Tibial artery (tissue), 4 donors: ENCODE results near the gene RPRD1B.

ENCODE experiments used
- DNase-seq, 2 donors: peaks; one replicate each; pipeline ENCODE4 v3.0.0-alpha.2; 2019
- H3K27ac ChIP-seq, 2 donors: fragments of 200-600 bp; sonication (generic) in 1 of 2; 1 replicate in 1 of 2; 2 replicates in 1 of 2; pipeline ENCODE4 v1.5.1; 2018 to 2019; ENCODE audit warnings: mild to moderate bottlenecking in 1 of 2
- H3K27me3 ChIP-seq, 2 donors: fragments of 200-600 bp; sonication (generic) in 1 of 2; one replicate each; pipeline versions ENCODE4 v1.5.1 to v1.6.0; 2016 to 2019
- H3K36me3 ChIP-seq, 3 donors: fragments of 200-600 bp; sonication (generic) in 2 of 3; one replicate each; pipeline ENCODE4 v1.5.1; 2016 to 2019; ENCODE audit warnings: mild to moderate bottlenecking in 2 of 3
- H3K4me1 ChIP-seq, 4 donors: fragments of 200-600 bp; sonication (generic) in 2 of 4; 1 replicate in 3 of 4; 2 replicates in 1 of 4; pipeline ENCODE4 v1.5.1; 2016 to 2019
- H3K4me3 ChIP-seq, 2 donors: fragments of 200-600 bp; sonication (generic) in 1 of 2; 1 replicate in 1 of 2; 2 replicates in 1 of 2; pipeline ENCODE4 v1.5.1; 2018 to 2019; ENCODE audit warnings: mild to moderate bottlenecking in 2 of 2
- H3K9me3 ChIP-seq, 3 donors: fragments of 200-600 bp; sonication (generic) in 1 of 3; one replicate each; pipeline ENCODE4 v1.5.1; 2016 to 2019
- CTCF ChIP-seq, 2 experiments: fragments of 200-600 bp in 1 of 2; fragments of 450-650 bp in 1 of 2; IDR thresholded peaks; one replicate each; pipeline ENCODE4 v1.5.1; 2017 to 2019; ENCODE audit warnings: antibody characterized with exemption in 2 of 2, mild to moderate bottlenecking in 1 of 2, moderate library complexity in 1 of 2
- intact Hi-C: fragments of 100-400 bp; cut with DNase I; formaldehyde crosslinking; loops from one replicate; pipeline ENCODE4 v1.15.0; 2023; ENCODE audit warnings: low total_unique reads

Gene RPRD1B

GRCh38 chr20:38110525-38111178, 77.1 kb downstream of the RPRD1B start:
- DNase-seq, result no peak
- Histone ChIP-seq H3K4me3 (no peak overlapping the region), H3K27me3 (no peaks in the 10 kb centered on the region), H3K4me1 (peaks cover 0 to 57% (median 41%) of the 10 kb centered on the region in 4 donors), H3K27ac (peak overlapping the region; percentile 62 to 84), H3K9me3 (no peaks in the 10 kb centered on the region), H3K36me3 (no peaks in the 10 kb centered on the region)
- TF ChIP-seq CTCF (IDR thresholded peaks at IDR 0.05), result no peak
- intact Hi-C loops, result no loop called here

- intact Hi-C loops, result no loop called here
- DNase-seq, result no peak
- Histone ChIP-seq H3K4me1 (peaks cover 0 to 57% (median 41%) of the 10 kb centered on the region in 4 donors), H3K4me3 (no peak overlapping the region), H3K9me3 (no peaks in the 10 kb centered on the region), H3K36me3 (no peaks in the 10 kb centered on the region), H3K27me3 (no peaks in the 10 kb centered on the region), H3K27ac (peak overlapping the region; percentile 62 to 84)
- no peak for TF ChIP-seq CTCF (IDR thresholded peaks at IDR 0.05)
These were observed 78.1 kb downstream of the RPRD1B start for GRCh38 chr20:38111366-38112232.

GRCh38 chr20:38112261-38112929, 78.8 kb downstream of the RPRD1B start:
- H3K27me3 ChIP-seq, result no peaks in the 10 kb centered on the region
- intact Hi-C loops, result no loop called here
- H3K4me3 ChIP-seq, result no peak overlapping the region
- no peaks in the 10 kb centered on the region for H3K9me3 ChIP-seq
- peak overlapping the region; percentile 62 to 84 for H3K27ac ChIP-seq
- no peaks in the 10 kb centered on the region for H3K36me3 ChIP-seq
- H3K4me1 ChIP-seq, result peaks cover 0 to 57% (median 41%) of the 10 kb centered on the region in 4 donors
- no peak for TF ChIP-seq CTCF (IDR thresholded peaks at IDR 0.05)
- no peak for DNase-seq

- Histone ChIP-seq H3K36me3 (no peaks in the 10 kb centered on the region), H3K4me1 (peaks cover 0 to 55% (median 39%) of the 10 kb centered on the region in 4 donors), H3K27me3 (no peaks in the 10 kb centered on the region), H3K9me3 (no peaks in the 10 kb centered on the region), H3K27ac (peak overlapping the region; percentile 62 to 84), H3K4me3 (no peak overlapping the region)
- no peak for TF ChIP-seq CTCF (IDR thresholded peaks at IDR 0.05)
- intact Hi-C loops, result no loop called here
- no peak for DNase-seq
These were observed 79.4 kb downstream of the RPRD1B start for GRCh38 chr20:38112930-38113294.

GRCh38 chr20:38113401-38114325, 80.1 kb downstream of the RPRD1B start:
- H3K9me3 ChIP-seq, result no peaks in the 10 kb centered on the region
- no peak overlapping the region for H3K4me3 ChIP-seq
- no peaks in the 10 kb centered on the region for H3K36me3 ChIP-seq
- peaks cover 0 to 47% (median 32%) of the 10 kb centered on the region in 4 donors for H3K4me1 ChIP-seq
- intact Hi-C loops, result no loop called here
- no peak for DNase-seq
- TF ChIP-seq CTCF (IDR thresholded peaks at IDR 0.05), result no peak
- H3K27me3 ChIP-seq, result no peaks in the 10 kb centered on the region
- H3K27ac ChIP-seq, result peak overlapping the region; percentile 62 to 84
